H1 (cell line): ENCODE measurements around the gene MYO7B. TPM values are rescaled to one million over a fixed set of nuclear protein-coding genes. Genes with fewer than 3 reads are reported as not detected.

Experiments used
- CTCF ChIA-PET: fragments of 300-600 bp; sonication (Branson Sonifier 250); formaldehyde crosslinking; loops from one replicate; lab custom pipeline; 2021; ENCODE audit not compliant: partially characterized antibody; lab: Charles Lee
- POLR2A ChIA-PET: fragments of 300-600 bp; sonication (Branson Sonifier 250); formaldehyde crosslinking; loops from one replicate; lab custom pipeline; 2021; ENCODE audit warnings: inconsistent platforms; ENCODE audit not compliant: partially characterized antibody; lab: Charles Lee
- DNase-seq, 2 experiments: peaks; one replicate each; pipeline versions ENCODE4 v3.0.0 to v3.0.0-alpha.2; 2010 to 2022; ENCODE audit warnings: low spot score in 2 of 2, low read depth in 1 of 2, mixed read lengths in 1 of 2
- FAIRE-seq: peaks from 2 replicates; lab custom pipeline; 2011; peaks lifted over from hg19 to GRCh38; lab: Jason Lieb, UNC
- H2AFZ ChIP-seq: 2 replicates; pipeline ENCODE4 v1.8.1; 2012; ENCODE audit warnings: low read length, inconsistent platforms
- H2AK5ac ChIP-seq: 2 replicates; pipeline ENCODE4 v1.6.1; 2013; ENCODE audit warnings: low read depth, low read length
- H2BK120ac ChIP-seq: replicated peaks from 2 replicates; pipeline ENCODE3; 2013; ENCODE audit warnings: low read depth, low read length, inconsistent platforms
- H2BK12ac ChIP-seq: 2 replicates; pipeline ENCODE4 v1.6.1; 2013; ENCODE audit warnings: low read depth, low read length
- H2BK15ac ChIP-seq: 2 replicates; pipeline ENCODE4 v1.6.1; 2013; ENCODE audit warnings: low read length
- H2BK20ac ChIP-seq: 2 replicates; pipeline ENCODE4 v1.6.1; 2013; ENCODE audit warnings: low read length
- H2BK5ac ChIP-seq: 2 replicates; pipeline ENCODE4 v1.6.1; 2013; ENCODE audit warnings: low read depth, low read length
- H3K14ac ChIP-seq: 2 replicates; pipeline ENCODE4 v1.6.1; 2013; ENCODE audit warnings: inconsistent platforms; ENCODE audit not compliant: insufficient read length
- H3K18ac ChIP-seq: 2 replicates; pipeline ENCODE4 v1.6.1; 2013; ENCODE audit warnings: low read length; ENCODE audit errors: extremely low read depth
- H3K23ac ChIP-seq: 2 replicates; pipeline ENCODE4 v1.6.1; 2013; ENCODE audit warnings: inconsistent platforms; ENCODE audit not compliant: insufficient read length
- H3K23me2 ChIP-seq: 2 replicates; pipeline ENCODE4 v1.6.1; 2013; ENCODE audit warnings: low read depth, low read length
- H3K27ac ChIP-seq: 2 replicates; pipeline ENCODE4 v1.6.1; 2011; ENCODE audit warnings: low read depth, low read length, inconsistent platforms
- H3K27me3 ChIP-seq, 4 experiments: replicated peaks in 1 of 4; 1 replicate in 1 of 4; 2 replicates in 3 of 4; pipeline versions ENCODE4 v1.6.1 to v1.8.1; 2011 to 2013; ENCODE audit warnings: low read length in 3 of 4, mild to moderate bottlenecking in 3 of 4, inconsistent platforms in 2 of 4, mixed read lengths in 2 of 4, moderate library complexity in 1 of 4; ENCODE audit not compliant: control insufficient read depth in 3 of 4, insufficient read depth in 3 of 4; ENCODE audit errors: extremely low read depth in 1 of 4
- H3K36me3 ChIP-seq, 4 experiments: 2 replicates each; pipeline versions ENCODE4 v1.6.1 to v1.8.1; 2011 to 2013; ENCODE audit warnings: mild to moderate bottlenecking in 4 of 4, low read length in 3 of 4, moderate library complexity in 2 of 4, control low read depth in 1 of 4, inconsistent platforms in 1 of 4; ENCODE audit not compliant: insufficient read depth in 4 of 4, control insufficient read depth in 2 of 4
- H3K4ac ChIP-seq: replicated peaks from 2 replicates; pipeline ENCODE3; 2013; ENCODE audit warnings: low read length, low read depth, mixed read lengths, inconsistent platforms; ENCODE audit not compliant: insufficient read length
- H3K4me1 ChIP-seq, 4 experiments: replicated peaks in 1 of 4; 1 replicate in 1 of 4; 2 replicates in 3 of 4; pipeline versions ENCODE4 v1.6.1 to v1.8.1; 2011 to 2013; ENCODE audit warnings: low read length in 3 of 4, inconsistent platforms in 2 of 4, mixed read lengths in 1 of 4; ENCODE audit not compliant: insufficient read depth in 4 of 4, control insufficient read depth in 3 of 4
- H3K4me2 ChIP-seq, 2 experiments: 2 replicates each; pipeline versions ENCODE4 v1.6.1 to v1.8.1; 2011 to 2013; ENCODE audit warnings: low read depth in 2 of 2, low read length in 2 of 2, control low read depth in 1 of 2, inconsistent platforms in 1 of 2, mild to moderate bottlenecking in 1 of 2; ENCODE audit not compliant: insufficient read depth in 1 of 2
- H3K4me3 ChIP-seq, 4 experiments: fragments of 200-600, 300-600 bp in 1 of 4; sonication (generic), shearing (Covaris generic), sonication (Bioruptor Twin) in 1 of 4; 2 replicates each; pipeline versions ENCODE4 v1.5.1 to v1.8.1; 2011 to 2016; ENCODE audit warnings: low read length in 4 of 4, low read depth in 3 of 4, control low read depth in 2 of 4, inconsistent platforms in 2 of 4, mild to moderate bottlenecking in 2 of 4, mixed read lengths in 1 of 4, moderate library complexity in 1 of 4; ENCODE audit not compliant: insufficient read depth in 2 of 4; ENCODE audit errors: extremely low read depth in 1 of 4
- H3K56ac ChIP-seq: replicated peaks from 2 replicates; pipeline ENCODE3; 2013; ENCODE audit warnings: low read depth, mild to moderate bottlenecking, mixed read lengths, low read length, inconsistent platforms; ENCODE audit not compliant: insufficient read length
- H3K79me1 ChIP-seq: 2 replicates; pipeline ENCODE4 v1.6.1; 2013; ENCODE audit warnings: low read depth, low read length, control low read depth
- H3K79me2 ChIP-seq, 2 experiments: 2 replicates each; pipeline versions ENCODE4 v1.6.1 to v1.8.1; 2012 to 2013; ENCODE audit warnings: low read length in 2 of 2, mild to moderate bottlenecking in 2 of 2, inconsistent platforms in 1 of 2; ENCODE audit not compliant: insufficient read depth in 2 of 2, control insufficient read depth in 1 of 2
- H3K9ac ChIP-seq, 4 experiments: replicated peaks in 1 of 4; 1 replicate in 1 of 4; 2 replicates in 3 of 4; pipeline versions ENCODE4 v1.6.1 to v1.8.1; 2011 to 2013; ENCODE audit warnings: low read depth in 3 of 4, low read length in 3 of 4, control low read depth in 2 of 4, mild to moderate bottlenecking in 2 of 4, moderate library complexity in 2 of 4, inconsistent platforms in 1 of 4; ENCODE audit errors: extremely low read depth in 1 of 4
- H3K9me3 ChIP-seq, 2 experiments: 2 replicates each; pipeline versions ENCODE4 v1.6.1 to v1.8.1; 2012 to 2013; ENCODE audit warnings: mild to moderate bottlenecking in 2 of 2, moderate library complexity in 2 of 2, control low read depth in 1 of 2, inconsistent platforms in 1 of 2, low read depth in 1 of 2, low read length in 1 of 2, mixed read lengths in 1 of 2; ENCODE audit not compliant: insufficient read depth in 2 of 2
- H4K20me1 ChIP-seq, 2 experiments: replicated peaks in 1 of 2; 2 replicates each; pipeline versions ENCODE3 to v1.8.1; 2011 to 2013; ENCODE audit warnings: inconsistent platforms in 2 of 2, low read length in 2 of 2, mild to moderate bottlenecking in 1 of 2; ENCODE audit not compliant: insufficient read depth in 2 of 2, control insufficient read depth in 1 of 2
- H4K5ac ChIP-seq: 2 replicates; pipeline ENCODE4 v1.6.1; 2013; ENCODE audit warnings: low read length, low read depth, mixed read lengths, inconsistent platforms; ENCODE audit not compliant: insufficient read length
- H4K8ac ChIP-seq: 2 replicates; pipeline ENCODE4 v1.8.0; 2013; ENCODE audit warnings: mild to moderate bottlenecking, moderate library complexity, low read length, inconsistent platforms; ENCODE audit not compliant: insufficient read depth; ENCODE audit errors: extremely low read depth
- H4K91ac ChIP-seq: replicated peaks from 2 replicates; pipeline ENCODE3; 2013; ENCODE audit warnings: low read length, mixed read lengths, inconsistent platforms; ENCODE audit not compliant: insufficient read length
- BACH1 ChIP-seq: IDR thresholded peaks from 2 replicates; pipeline ENCODE4 v1.6.1; 2012; ENCODE audit warnings: low read length, improper control_type of control experiment
- CREB1 ChIP-seq: IDR thresholded peaks from 2 replicates; pipeline ENCODE4 v1.6.1; 2012; ENCODE audit warnings: inconsistent platforms
- E2F6 ChIP-seq: IDR thresholded peaks from 2 replicates; pipeline ENCODE4 v1.6.1; 2012; ENCODE audit warnings: inconsistent platforms
- HDAC2 ChIP-seq, 2 experiments: fragments of 300-600 bp in 1 of 2; sonication (generic) in 1 of 2; IDR thresholded peaks; 2 replicates each; pipeline ENCODE4 v1.6.1; 2011 to 2012; ENCODE audit warnings: low read depth in 2 of 2, low read length in 2 of 2, mild to moderate bottlenecking in 2 of 2, moderate library complexity in 2 of 2, borderline replicate concordance in 1 of 2, inconsistent platforms in 1 of 2
- KDM5A ChIP-seq: fragments of 200-600 bp; IDR thresholded peaks from 2 replicates; pipeline ENCODE4 v1.7.1; 2012; ENCODE audit warnings: mild to moderate bottlenecking, low read length, inconsistent platforms, mixed read lengths
- MAX ChIP-seq: IDR thresholded peaks from 2 replicates; pipeline ENCODE4 v1.6.1; 2012; ENCODE audit warnings: inconsistent platforms
- POU5F1 ChIP-seq: IDR thresholded peaks from 2 replicates; pipeline ENCODE4 v1.6.1; 2011; ENCODE audit warnings: low read depth, mild to moderate bottlenecking, low read length, moderate library complexity
- SAP30 ChIP-seq: fragments of 300-600 bp; sonication (generic); IDR thresholded peaks from 2 replicates; pipeline ENCODE4 v1.7.1; 2012; ENCODE audit warnings: low read length, moderate library complexity, mild to moderate bottlenecking, inconsistent platforms; ENCODE audit not compliant: insufficient read depth, insufficient replicate concordance
- SIN3A ChIP-seq, 2 experiments: IDR thresholded peaks in 1 of 2; conservative IDR thresholded peaks in 1 of 2; 2 replicates each; pipeline ENCODE4 v1.6.1; 2011 to 2012; ENCODE audit warnings: low read length in 2 of 2, improper control_type of control experiment in 1 of 2, low read depth in 1 of 2, mild to moderate bottlenecking in 1 of 2
- SP2 ChIP-seq: IDR thresholded peaks from 2 replicates; pipeline ENCODE4 v1.6.1; 2012; ENCODE audit warnings: mild to moderate bottlenecking, low read length, inconsistent platforms
- SP4 ChIP-seq: IDR thresholded peaks from 2 replicates; pipeline ENCODE4 v1.6.1; 2012; ENCODE audit warnings: low read length, inconsistent platforms
- SRF ChIP-seq: IDR thresholded peaks from 2 replicates; pipeline ENCODE4 v1.6.1; 2011; ENCODE audit warnings: mild to moderate bottlenecking, low read depth, low read length, moderate library complexity
- WGBS, 2 experiments: shearing (Covaris generic) in 1 of 2; methylation state at CpG; one replicate each; pipeline versions ENCODE4 v1.1.6 to v1.1.7; 2013 to 2015; ENCODE audit warnings: low lambda C conversion rate in 2 of 2, mixed read lengths in 2 of 2, inconsistent platforms in 1 of 2, low coverage in 1 of 2, missing lambda C conversion rate in 1 of 2; ENCODE audit not compliant: insufficient replicate concordance in 2 of 2, insufficient coverage in 1 of 2, insufficient read length in 1 of 2; ENCODE audit errors: extremely low coverage in 1 of 2, missing lambda C conversion rate in 1 of 2; 5-methylcytosine and 5-hydroxymethylcytosine counted together
- polyA plus RNA-seq, 7 experiments: library from polyadenylated mRNA; depleted of rRNA in 3 of 7; stranded (reverse) in 5 of 7; unstranded in 2 of 7; fragments of >200 nt in 5 of 7; fragments of 200-250 nt in 2 of 7; gene quantifications; 1 replicate in 5 of 7; 2 replicates in 1 of 7; 4 replicates in 1 of 7; pipeline versions ENCODE4 v1.2.1 to v1.2.3, GENCODE V29; 2011 to 2013; ENCODE audit warnings: missing spikeins in 2 of 7, mixed read lengths in 2 of 7
- total RNA-seq: library from RNA; stranded (reverse); fragmentation: NEBNext Ultra II Directional; extraction: Animal tissue kit (Norgen Biotek cat#: 25700); gene quantifications from 2 replicates; pipeline ENCODE4 v1.2.1, GENCODE V29; 2021

MYO7B gene
- total and polyA plus RNA-seq, 2 of the 8 experiments (the other 6 are each of a cell fraction or from before 2014, with no cell fraction given), result not detected

GRCh38 chr2:127649100-127649611, 113.7 kb downstream of the MYO7B start:
- 80% methylated on average over 11 of the region's 12 CpGs; no CpG with 5 or more reads in 1 of the 2 experiments for WGBS, 2 experiments
- POLR2A ChIA-PET, result interaction anchor here (0.9 to 1.6 kb wide), 3 partner anchors 20 to 53 kb away, joined by 3 to 4 read pairs (median 3); partner anchors contain the start of gene SFT2D3
- 0 out of 2 replicates have a peak, but pooled peaks cover 3% of the 10 kb centered on the region for H3K79me1 ChIP-seq
- no peak overlapping the region; the same call in 1 of the 2 replicates for H4K8ac ChIP-seq
- no peak overlapping the region for H2AK5ac ChIP-seq
- peak overlapping the region; percentile 7; the same call in 1 of the 2 replicates for H3K18ac ChIP-seq
- no peak overlapping the region for H3K23ac ChIP-seq
- H3K36me3 ChIP-seq, result no peaks in the 10 kb centered on the region
- no peak overlapping the region for H2BK20ac ChIP-seq
- CTCF ChIA-PET, result interaction anchor here (0.7 to 13.7 kb wide), 20 partner anchors 9 to 169 kb away, joined by 3 to 160 read pairs (median 4); partner anchors contain the start of genes IWS1 and LIMS2
- no peak overlapping the region for H2BK15ac ChIP-seq
- no peak overlapping the region for H3K9ac ChIP-seq
- DNase-seq (no peak), FAIRE-seq (no peak)
- no peak overlapping the region for H4K5ac ChIP-seq
- H2AFZ ChIP-seq, result 0 out of 2 replicates have a peak overlapping the region, but pooled peaks have one; percentile 46
- H3K4me3 ChIP-seq, result no peak overlapping the region
- H3K4ac ChIP-seq, result no peak overlapping the region
- peaks cover 0 to 5% (median under 1%) of the 10 kb centered on the region in 4 experiments; a peak in 2 of 7 replicates for H3K4me1 ChIP-seq
- no peak overlapping the region for H3K14ac ChIP-seq
- no peak overlapping the region for H2BK12ac ChIP-seq
- no peak overlapping the region for H2BK120ac ChIP-seq
- no peaks in the 10 kb centered on the region for H3K9me3 ChIP-seq
- no peaks in the 10 kb centered on the region for H4K20me1 ChIP-seq
- peaks cover 0 to 2% (median 0%) of the 10 kb centered on the region in 4 experiments; a peak in 1 of 7 replicates for H3K27me3 ChIP-seq
- no peak overlapping the region for H3K27ac ChIP-seq
- no peak overlapping the region for H3K4me2 ChIP-seq
- H3K56ac ChIP-seq, result no peak overlapping the region
- H4K91ac ChIP-seq, result no peak overlapping the region
- no peaks in the 10 kb centered on the region for H3K79me2 ChIP-seq
- no peak overlapping the region for H2BK5ac ChIP-seq
- no peaks in the 10 kb centered on the region for H3K23me2 ChIP-seq
- TF ChIP-seq SAP30 (no peak), SIN3A (conservative IDR thresholded peaks at IDR 0.05 in 1 of 2, IDR thresholded peaks at IDR 0.05 in 1 of 2; ENCODE audit: low read depth in 1 of 2, low read length in 2 of 2) (no peak), POU5F1 (no peak), E2F6 (no peak), MAX (no peak), HDAC2 (IDR thresholded peaks at IDR 0.05; ENCODE audit: borderline replicate concordance in 1 of 2, low read depth in 2 of 2, low read length in 2 of 2) (no peak), KDM5A (no peak), BACH1 (no peak), CREB1 (no peak), SP4 (no peak), SRF (no peak), SP2 (no peak)
